ENCODE data around the gene KRTDAP.

Gene KRTDAP

DNA sequence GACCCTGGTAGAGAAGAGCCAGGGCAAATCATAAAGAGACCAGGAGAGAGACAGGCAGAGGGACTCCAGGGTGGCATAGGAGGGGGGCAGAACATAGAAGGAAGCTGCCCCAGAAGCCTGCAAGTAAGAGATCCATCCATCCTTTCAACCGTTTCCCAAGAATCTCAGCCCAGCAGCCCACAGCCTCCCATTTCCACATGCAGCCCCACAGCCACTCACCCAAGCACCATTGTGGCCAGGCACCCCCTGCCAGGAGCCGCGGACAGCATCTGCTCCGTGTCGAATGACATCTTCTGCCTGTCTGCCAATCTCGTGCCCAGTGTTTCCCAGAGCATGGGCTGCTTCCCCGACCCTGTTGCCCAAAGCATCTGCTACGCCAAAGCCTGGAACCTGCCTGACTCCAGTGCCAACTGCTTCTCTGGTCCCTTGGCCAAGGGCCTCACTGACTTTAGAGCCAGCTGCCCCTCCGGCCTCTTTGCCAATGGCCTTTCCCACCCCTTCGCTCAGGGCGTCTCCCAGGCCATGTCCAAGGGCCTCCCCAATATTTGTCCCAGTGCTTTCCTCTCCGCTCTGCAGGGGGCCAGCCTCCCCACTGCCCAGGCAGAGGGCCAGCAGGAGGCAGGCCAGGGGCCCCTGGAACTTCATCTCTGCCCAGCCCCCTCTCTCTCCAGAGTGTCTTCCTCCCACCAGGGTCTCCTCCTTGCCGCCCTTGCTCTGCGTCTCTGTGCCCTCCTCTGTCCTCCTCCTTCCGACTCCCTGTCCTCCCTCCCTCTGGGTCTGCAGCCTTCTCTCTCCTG, 22.8 kb upstream of the KRTDAP start:
- DNase-seq, result no peak

GRCh38 chr19:35511337-35511736, 21.1 kb upstream of the KRTDAP start:
- DNase-seq, result no peak

- DNase-seq, result no peak
Observed at GRCh38 chr19:35510626-35510964, 20.3 kb upstream of the KRTDAP start.

GRCh38 chr19:35509861-35510625, 19.8 kb upstream of the KRTDAP start:
- DNase-seq, result peak; percentile 81 to 84

DNA sequence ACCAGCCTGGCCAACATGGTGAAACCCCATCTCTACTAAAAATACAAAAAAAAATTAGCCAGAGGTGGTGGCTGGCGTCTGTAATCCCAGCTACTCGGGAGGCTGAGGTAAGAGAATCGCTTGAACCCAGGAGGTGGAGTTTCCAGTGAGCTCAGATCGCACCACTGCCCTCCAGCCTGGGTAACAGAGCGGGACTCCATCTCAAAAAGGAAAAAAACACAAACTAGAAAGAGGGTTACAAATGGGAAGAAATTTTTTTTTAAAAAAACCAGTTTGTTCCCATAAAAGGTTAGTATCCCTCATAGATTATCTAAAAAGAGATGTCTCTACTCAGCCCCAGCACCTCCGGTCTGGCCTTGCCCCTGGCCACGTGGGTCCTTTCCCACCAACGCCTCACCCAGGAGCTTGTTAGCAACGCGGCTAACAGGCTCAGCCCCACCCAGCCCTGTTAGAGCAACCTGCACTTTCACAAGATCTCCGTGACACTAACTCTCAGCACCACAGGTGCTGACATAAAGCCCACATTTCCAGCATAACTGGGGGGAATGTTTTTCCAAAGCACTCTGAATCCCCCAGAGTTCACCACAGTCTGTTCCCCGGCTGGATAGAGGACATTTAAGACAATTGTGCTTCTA, 18.9 kb upstream of the KRTDAP start:
- no peak for DNase-seq

GRCh38 chr19:35508129-35508528, 17.9 kb upstream of the KRTDAP start:
- no peak for DNase-seq

GRCh38 chr19:35507561-35507960, 17.3 kb upstream of the KRTDAP start:
- DNase-seq, result no peak

DNA sequence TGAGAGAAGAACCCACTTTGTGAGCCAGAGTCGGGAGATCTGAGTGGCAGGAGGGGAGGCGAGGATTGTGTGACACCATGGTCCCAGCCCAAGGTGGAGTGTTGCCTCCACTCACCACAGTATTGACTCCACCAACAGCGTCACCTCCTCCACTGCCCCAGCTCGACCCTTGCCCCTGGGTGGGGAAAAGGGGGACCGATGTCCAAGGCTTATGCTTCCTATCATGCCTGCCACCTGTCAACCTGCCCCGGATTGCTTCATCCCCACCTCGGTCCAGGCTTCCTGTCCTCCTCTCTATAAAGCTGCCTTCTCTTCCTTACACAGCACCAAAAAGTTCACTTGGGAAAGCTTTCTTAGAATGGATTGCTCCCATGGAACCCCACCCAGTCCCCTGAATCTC, 15.7 kb upstream of the KRTDAP start:
- no peak for DNase-seq

DNA sequence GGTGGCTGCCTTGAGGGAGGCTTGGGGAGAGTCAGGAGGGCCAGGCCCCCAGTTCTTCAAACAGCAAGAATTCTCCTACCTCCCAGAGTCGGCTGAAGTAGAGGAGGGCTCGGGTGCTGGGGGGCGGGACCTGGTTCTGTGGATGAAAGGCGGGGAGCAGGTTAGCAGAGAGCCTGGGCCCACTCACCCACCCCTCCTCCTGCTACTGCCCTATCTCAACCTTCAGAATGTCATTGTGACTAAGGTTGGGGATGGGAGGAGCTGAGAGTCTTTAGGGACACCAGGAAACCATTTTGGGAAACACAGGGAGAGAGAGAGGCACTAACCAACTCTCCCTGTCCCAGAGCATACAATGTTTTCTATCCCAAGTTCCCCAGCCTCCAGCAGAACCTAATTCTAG, 12.5 kb upstream of the KRTDAP start:
- no peak for DNase-seq

GRCh38 chr19:35501684-35502083, 11.4 kb upstream of the KRTDAP start:
- no peak for DNase-seq

GRCh38 chr19:35500611-35501010, 10.3 kb upstream of the KRTDAP start:
- no peak for DNase-seq

- no peak for DNase-seq
Observed at GRCh38 chr19:35498984-35499527, 8.8 kb upstream of the KRTDAP start.

GRCh38 chr19:35498220-35498619, 8.0 kb upstream of the KRTDAP start:
- no peak for DNase-seq

DNA sequence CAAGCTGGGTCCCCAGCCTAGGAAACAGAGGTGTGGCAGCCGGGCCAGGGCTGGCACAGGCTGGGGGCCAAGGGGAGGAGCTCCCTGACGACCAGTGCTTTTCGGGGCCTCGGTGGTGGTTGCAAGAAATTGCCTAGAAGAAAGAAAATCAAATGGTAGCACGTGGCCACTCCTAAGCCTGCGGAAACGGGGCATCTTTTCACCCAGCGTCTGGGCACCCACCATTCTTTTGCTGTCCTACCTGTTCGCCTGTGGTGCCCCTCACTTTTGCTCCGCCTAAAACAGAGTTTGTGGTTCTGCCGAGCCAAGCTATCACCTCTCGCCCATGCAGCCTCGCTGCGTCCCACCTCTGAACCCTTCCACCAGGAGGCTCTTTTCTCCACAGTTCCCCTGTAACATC, 7.1 kb upstream of the KRTDAP start:
- DNase-seq, result no peak

DNA sequence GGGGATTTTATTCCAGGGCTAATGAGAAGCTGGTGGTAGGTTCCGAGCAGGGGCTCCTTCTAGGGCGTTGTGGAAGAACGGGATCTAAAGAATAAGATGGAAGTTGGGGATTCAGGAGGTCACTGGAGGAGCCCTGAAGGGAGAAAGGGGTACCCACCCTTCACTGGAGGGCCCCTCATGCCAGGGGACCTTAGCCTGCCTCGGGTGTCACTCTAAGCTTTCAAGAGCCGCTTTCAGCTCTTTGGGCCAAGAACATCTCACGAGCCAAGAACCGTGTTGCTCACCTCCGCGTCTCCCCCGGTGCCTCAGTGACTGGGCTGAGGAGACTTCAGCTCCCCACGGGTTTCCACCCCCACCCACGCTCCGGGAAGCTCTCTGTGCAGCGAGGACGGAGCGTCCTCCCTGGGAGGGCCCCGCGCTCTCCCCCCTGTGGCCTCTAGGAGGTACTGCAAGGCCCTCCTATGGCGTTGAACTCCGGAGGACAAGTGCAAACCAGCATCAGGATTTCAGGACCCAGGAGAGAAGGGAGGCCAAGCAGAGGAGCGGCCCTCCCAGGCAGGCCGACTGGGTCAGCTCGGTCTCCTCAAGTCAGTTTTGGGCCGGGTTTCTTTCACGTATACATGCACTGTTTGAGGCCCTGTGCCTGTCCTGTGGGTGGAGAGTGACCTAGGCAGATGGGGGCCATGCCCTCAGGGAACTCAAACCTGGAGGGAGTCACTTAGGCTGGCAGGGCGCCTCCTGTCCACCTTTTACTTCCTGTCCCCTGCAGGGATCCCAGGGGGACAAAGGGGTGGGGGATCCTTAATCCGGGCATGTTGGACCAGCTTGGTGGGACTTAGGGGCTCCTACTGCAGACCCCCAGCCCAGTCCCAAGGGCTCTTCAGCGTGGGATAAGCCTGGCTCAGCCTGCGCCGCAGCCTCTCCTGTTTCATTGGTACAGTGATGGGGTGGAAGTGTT, 5.1 kb upstream of the KRTDAP start:
- DNase-seq, result peak; percentile 69 to 75

DNA sequence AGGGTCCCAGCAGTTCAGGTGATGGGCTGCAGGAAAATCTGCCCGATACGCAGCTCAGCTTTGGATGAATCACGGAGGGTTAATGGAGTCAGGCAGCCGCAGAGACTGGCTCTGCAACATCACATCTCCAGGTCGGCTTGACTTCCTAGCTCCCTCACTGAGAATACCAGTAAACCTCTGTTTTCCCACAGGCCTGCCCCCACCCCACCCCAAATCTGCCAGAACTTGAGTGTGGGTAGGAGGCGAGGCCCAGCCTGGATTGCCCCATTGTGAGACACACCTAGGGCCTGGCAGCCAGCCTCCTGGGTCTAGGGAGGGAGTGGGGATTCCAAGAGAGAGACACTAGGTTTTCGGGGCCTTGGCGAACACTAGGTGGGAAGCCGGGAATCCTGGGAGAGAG, 3.7 kb upstream of the KRTDAP start:
- no peak for DNase-seq

DNA sequence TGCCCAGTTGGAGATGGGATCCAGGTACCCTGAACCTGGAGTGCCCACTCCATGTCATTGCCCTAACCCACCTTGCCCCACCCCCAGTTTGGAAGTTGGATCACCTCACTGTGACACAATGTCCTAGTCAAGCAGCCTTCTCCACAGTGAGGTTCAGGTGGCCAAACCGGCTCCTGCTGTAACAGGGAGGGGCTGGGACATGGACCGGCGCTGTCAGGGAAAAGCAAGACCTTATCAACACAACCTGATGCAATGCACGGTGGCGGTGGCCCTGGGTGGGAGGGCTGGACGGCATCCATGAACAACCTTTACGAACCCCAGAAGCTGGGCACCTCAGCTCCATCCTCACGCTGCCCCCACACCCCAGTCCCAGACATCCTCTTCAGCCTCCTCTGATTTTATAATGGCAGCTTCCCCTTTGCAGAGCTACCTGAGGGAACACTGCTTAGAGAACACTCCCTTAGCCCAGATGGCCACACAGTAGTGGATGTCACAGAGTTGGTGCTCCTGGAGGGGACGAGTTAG, 1.6 kb upstream of the KRTDAP start:
- DNase-seq, result no peak

DNA sequence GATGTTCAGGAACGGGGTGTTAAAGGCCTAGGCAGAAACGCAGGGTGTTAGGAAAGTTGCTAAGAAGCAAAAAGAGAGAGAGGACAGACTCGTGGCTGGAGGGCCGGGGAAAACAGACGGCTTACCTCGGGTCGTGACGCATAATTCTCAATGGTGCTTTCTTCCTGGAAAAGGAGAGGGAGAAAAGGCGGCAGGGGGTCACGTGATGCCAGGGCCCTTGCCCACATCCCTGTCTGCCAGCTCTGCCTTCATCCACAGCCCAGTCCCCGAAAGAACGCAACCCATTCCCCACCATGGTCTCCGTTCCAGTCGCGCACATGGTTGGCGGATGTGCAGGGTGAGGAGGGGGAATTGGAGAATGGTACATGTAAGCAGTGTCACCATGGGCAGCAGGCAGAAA, 1.6 kb downstream of the KRTDAP start:
- no peak for DNase-seq

DNA sequence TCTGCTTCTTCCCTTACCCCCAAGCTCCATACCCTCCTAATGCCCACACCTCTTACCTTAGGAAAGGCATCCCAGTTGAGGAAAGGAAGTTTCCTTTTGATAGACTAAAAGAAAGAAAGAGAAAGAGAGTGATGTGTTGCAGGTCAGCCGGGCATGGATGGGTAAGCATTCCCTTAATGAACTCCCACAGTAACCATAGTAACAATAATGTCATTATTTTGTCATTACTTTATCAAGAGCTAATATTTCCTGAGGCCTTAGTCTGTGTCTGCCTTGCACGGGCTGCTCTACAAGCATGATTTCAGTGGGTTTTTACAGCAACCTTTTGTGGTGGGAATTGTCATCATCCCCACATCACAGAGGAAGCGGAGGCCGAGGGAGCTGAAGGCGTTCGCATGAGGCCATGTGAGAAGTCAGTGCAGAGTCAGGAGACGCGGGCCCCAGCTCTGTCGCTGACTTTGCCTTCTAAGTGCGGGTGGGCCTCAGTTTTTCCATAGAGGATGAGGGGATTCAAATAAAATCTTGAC, 2.5 kb downstream of the KRTDAP start:
- no peak for DNase-seq

GRCh38 chr19:35486268-35486708, 4.0 kb downstream of the KRTDAP start:
- no peak for DNase-seq

GRCh38 chr19:35484252-35485036, 5.8 kb downstream of the KRTDAP start:
- DNase-seq, result no peak
